ENCODE results near the gene NANOS2. TPM values are rescaled to one million over a fixed set of nuclear protein-coding genes. Genes with fewer than 3 reads are reported as not detected.

The NANOS2 gene
- total RNA-seq, 1 donor from 2014 or later, result not detected

DNA sequence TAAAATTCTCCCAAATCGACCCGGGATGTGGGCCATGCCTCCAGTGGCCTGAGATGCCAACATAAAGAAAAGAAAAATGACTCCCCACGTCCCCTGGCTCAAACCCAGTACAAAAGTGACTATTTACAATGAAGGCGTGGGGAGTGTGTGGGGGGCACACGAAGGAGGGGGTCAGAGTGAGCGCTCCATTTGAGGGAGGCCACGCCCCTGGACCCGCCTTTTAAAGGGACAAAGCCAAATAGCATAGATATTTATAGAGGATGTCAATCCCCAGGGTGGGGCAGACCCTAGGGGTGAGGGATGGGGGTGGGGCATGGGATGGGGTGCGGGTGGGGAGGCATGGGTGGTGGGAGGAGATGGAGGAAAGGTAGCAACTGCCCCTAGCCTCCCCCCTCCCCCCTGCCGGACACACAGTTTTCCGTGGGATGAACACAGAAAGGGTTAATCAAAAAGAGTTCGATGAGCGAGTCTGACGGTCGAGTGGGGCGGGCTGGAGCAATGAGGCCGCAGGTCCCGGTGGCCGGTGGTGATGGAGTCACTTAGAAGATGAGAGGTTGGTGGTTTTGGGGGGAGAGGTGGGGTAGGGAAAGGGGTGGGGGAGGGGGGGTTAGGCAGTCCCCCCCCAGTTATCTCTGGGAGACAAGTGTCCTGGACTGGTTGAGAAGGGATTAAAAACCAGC is 20.1 kb upstream of the NANOS2 start:
- H3K4me1 ChIP-seq, result no peaks in the 10 kb centered on the region
- no peak for DNase-seq (ENCODE audit: low spot score)
- no peak overlapping the region for H3K9ac ChIP-seq
- no peaks in the 10 kb centered on the region for H3K9me3 Mint-ChIP-seq
- no peak overlapping the region for H2AFZ ChIP-seq (replicated peaks)
- H3K4me2 ChIP-seq, result no peak overlapping the region
- H3K27me3 Mint-ChIP-seq (ENCODE audit: insufficient read depth, low read depth), result peaks cover 8% of the 10 kb centered on the region
- no peaks in the 10 kb centered on the region for H3K36me3 ChIP-seq
- H3K27me3 ChIP-seq, result peaks cover 13% of the 10 kb centered on the region
- no peaks in the 10 kb centered on the region for H3K9me3 ChIP-seq (ENCODE audit: low read depth)
- no peak overlapping the region for H3K4me3 ChIP-seq
- H3K4me1 Mint-ChIP-seq, result peaks cover 8% of the 10 kb centered on the region
- H3K27ac Mint-ChIP-seq, result no peak overlapping the region
- no peaks in the 10 kb centered on the region for H4K20me1 ChIP-seq (ENCODE audit: low read depth)
- H3K4me3 Mint-ChIP-seq, result no peak overlapping the region
- H3K79me2 ChIP-seq (ENCODE audit: low read depth), result no peaks in the 10 kb centered on the region
- peaks cover 25% of the 10 kb centered on the region for H3K36me3 Mint-ChIP-seq
- H3F3A ChIP-seq (ENCODE audit: low read depth), result no peaks in the 10 kb centered on the region
- no peak for TF ChIP-seq EZH2 (IDR thresholded peaks at IDR 0.05)
- no peak for TF ChIP-seq EZH2phosphoT487 (IDR thresholded peaks at IDR 0.05)
- TF ChIP-seq, protein P1, sequence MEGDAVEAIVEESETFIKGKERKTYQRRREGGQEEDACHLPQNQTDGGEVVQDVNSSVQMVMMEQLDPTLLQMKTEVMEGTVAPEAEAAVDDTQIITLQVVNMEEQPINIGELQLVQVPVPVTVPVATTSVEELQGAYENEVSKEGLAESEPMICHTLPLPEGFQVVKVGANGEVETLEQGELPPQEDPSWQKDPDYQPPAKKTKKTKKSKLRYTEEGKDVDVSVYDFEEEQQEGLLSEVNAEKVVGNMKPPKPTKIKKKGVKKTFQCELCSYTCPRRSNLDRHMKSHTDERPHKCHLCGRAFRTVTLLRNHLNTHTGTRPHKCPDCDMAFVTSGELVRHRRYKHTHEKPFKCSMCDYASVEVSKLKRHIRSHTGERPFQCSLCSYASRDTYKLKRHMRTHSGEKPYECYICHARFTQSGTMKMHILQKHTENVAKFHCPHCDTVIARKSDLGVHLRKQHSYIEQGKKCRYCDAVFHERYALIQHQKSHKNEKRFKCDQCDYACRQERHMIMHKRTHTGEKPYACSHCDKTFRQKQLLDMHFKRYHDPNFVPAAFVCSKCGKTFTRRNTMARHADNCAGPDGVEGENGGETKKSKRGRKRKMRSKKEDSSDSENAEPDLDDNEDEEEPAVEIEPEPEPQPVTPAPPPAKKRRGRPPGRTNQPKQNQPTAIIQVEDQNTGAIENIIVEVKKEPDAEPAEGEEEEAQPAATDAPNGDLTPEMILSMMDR (IDR thresholded peaks at IDR 0.05), result no peak
- no peak overlapping the region for H3K27ac ChIP-seq

DNA sequence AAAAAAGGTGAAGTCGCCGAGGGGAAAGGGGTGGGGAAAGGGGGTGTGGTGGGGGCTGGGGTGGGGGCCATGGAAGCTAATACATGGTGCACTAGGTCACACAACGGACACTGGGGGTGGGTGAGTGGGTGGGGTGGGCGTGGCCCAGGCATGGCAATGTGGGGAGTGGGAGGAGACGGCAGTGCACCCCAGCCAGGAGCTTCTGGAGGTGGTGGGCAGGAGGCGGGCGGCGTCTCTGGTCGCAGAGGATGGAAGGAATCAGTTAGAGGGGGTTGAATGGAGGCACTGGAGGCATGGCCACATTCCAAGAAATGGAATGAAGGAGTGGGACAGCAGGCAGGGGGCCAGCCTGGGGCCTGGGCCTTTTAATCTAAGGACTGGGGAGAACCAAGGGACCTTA is 19.2 kb upstream of the NANOS2 start:
- H3K27me3 Mint-ChIP-seq (ENCODE audit: insufficient read depth, low read depth), result peaks cover 10% of the 10 kb centered on the region
- DNase-seq (ENCODE audit: low spot score), result no peak

DNA sequence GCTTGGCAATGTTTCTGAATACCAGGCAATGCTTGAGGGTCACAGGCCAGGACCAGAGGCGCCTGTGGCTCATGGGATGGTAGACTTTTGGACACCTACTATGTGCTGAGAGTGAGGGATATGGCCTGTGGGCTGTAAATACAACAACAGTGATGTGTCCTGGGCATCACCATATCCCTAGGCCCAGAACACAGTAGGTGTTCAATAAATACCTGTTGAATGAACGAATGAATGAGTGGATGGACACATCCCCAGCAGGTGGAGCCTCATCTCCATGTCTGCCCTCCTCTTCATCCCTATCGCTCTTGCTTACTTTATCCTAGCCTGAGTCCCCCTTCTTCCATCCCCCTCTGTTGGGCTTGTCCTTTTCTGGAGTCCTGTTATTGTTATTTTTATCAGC is 16.5 kb upstream of the NANOS2 start:
- Histone ChIP-seq H3K4me1 (no peaks in the 10 kb centered on the region), H3K9ac (no peak overlapping the region), H3K27ac (no peak overlapping the region), H4K20me1 (ENCODE audit: low read depth) (no peaks in the 10 kb centered on the region), H2AFZ (replicated peaks) (no peak overlapping the region), H3K27me3 (peaks cover 31% of the 10 kb centered on the region), H3K9me3 (ENCODE audit: low read depth) (no peaks in the 10 kb centered on the region), H3F3A (ENCODE audit: low read depth) (peaks cover 2% of the 10 kb centered on the region), H3K4me3 (no peak overlapping the region), H3K4me2 (no peak overlapping the region), H3K79me2 (ENCODE audit: low read depth) (no peaks in the 10 kb centered on the region), H3K36me3 (no peaks in the 10 kb centered on the region)
- no peaks in the 10 kb centered on the region for H3K9me3 Mint-ChIP-seq
- no peak overlapping the region for H3K4me3 Mint-ChIP-seq
- H3K4me1 Mint-ChIP-seq, result peaks cover 17% of the 10 kb centered on the region
- TF ChIP-seq EZH2 (IDR thresholded peaks at IDR 0.05), result no peak
- no peak for TF ChIP-seq EZH2phosphoT487 (IDR thresholded peaks at IDR 0.05)
- TF ChIP-seq, protein P1 (IDR thresholded peaks at IDR 0.05), result no peak
- DNase-seq (ENCODE audit: low spot score), result no peak
- peaks cover 2% of the 10 kb centered on the region for H3K36me3 Mint-ChIP-seq
- H3K27ac Mint-ChIP-seq, result no peak overlapping the region
- H3K27me3 Mint-ChIP-seq (ENCODE audit: insufficient read depth, low read depth), result peaks cover 11% of the 10 kb centered on the region

More for the DNA sequence above, 19.2 kb upstream of the NANOS2 start:
- no peaks in the 10 kb centered on the region for H3F3A ChIP-seq (ENCODE audit: low read depth)
- TF ChIP-seq EZH2 (IDR thresholded peaks at IDR 0.05) (no peak), EZH2phosphoT487 (IDR thresholded peaks at IDR 0.05) (no peak)
- TF ChIP-seq, protein P1 (IDR thresholded peaks at IDR 0.05), result no peak
- H3K4me3 ChIP-seq, result no peak overlapping the region
- Mint-ChIP-seq H3K4me1 (peaks cover 10% of the 10 kb centered on the region), H3K27ac (no peak overlapping the region), H3K9me3 (no peaks in the 10 kb centered on the region), H3K36me3 (peaks cover 18% of the 10 kb centered on the region), H3K4me3 (no peak overlapping the region)
- no peak overlapping the region for H2AFZ ChIP-seq (replicated peaks)
- H3K79me2 ChIP-seq (ENCODE audit: low read depth), result no peaks in the 10 kb centered on the region
- H3K9me3 ChIP-seq (ENCODE audit: low read depth), result no peaks in the 10 kb centered on the region
- peaks cover 23% of the 10 kb centered on the region for H3K27me3 ChIP-seq
- no peaks in the 10 kb centered on the region for H3K36me3 ChIP-seq
- H3K4me1 ChIP-seq, result no peaks in the 10 kb centered on the region
- H4K20me1 ChIP-seq (ENCODE audit: low read depth), result no peaks in the 10 kb centered on the region
- H3K4me2 ChIP-seq, result no peak overlapping the region
- no peak overlapping the region for H3K27ac ChIP-seq
- no peak overlapping the region for H3K9ac ChIP-seq
